H9 (cell line): ENCODE results near the gene MGA. TPM values are rescaled to one million over a fixed set of nuclear protein-coding genes. Genes with fewer than 3 reads are reported as not detected.

Experiments
- DNase-seq: peaks from one replicate; pipeline ENCODE4 v3.0.0-alpha.2; 2017
- H2AFZ ChIP-seq: one replicate; pipeline ENCODE4 v1.6.1; 2013; ENCODE audit warnings: mild to moderate bottlenecking, low read length, control low read depth, moderate library complexity
- H2AK5ac ChIP-seq: 2 replicates; pipeline ENCODE4 v1.6.1; 2013; ENCODE audit warnings: low read length, control low read depth, mixed read lengths; ENCODE audit not compliant: insufficient read length
- H2BK120ac ChIP-seq: one replicate; pipeline ENCODE4 v1.6.1; 2013; ENCODE audit warnings: low read depth, mild to moderate bottlenecking, low read length, control low read depth, inconsistent platforms; ENCODE audit not compliant: poor library complexity, severe bottlenecking
- H2BK12ac ChIP-seq: 2 replicates; pipeline ENCODE4 v1.6.1; 2013; ENCODE audit warnings: low read length, control low read depth, mixed read lengths, low read depth; ENCODE audit not compliant: insufficient read length
- H2BK15ac ChIP-seq: 2 replicates; pipeline ENCODE4 v1.6.1; 2013; ENCODE audit warnings: low read depth, low read length, control low read depth
- H2BK20ac ChIP-seq: one replicate; pipeline ENCODE4 v1.6.1; 2013; ENCODE audit warnings: low read depth, mild to moderate bottlenecking, low read length, control low read depth, inconsistent platforms; ENCODE audit not compliant: poor library complexity, severe bottlenecking
- H2BK5ac ChIP-seq: 2 replicates; pipeline ENCODE4 v1.6.1; 2013; ENCODE audit warnings: low read length, control low read depth, mixed read lengths; ENCODE audit not compliant: insufficient read length
- H3K14ac ChIP-seq: 2 replicates; pipeline ENCODE4 v1.6.1; 2013; ENCODE audit warnings: low read length, control low read depth; ENCODE audit not compliant: insufficient read depth
- H3K18ac ChIP-seq: 2 replicates; pipeline ENCODE4 v1.6.1; 2013; ENCODE audit warnings: low read depth, mild to moderate bottlenecking, mixed read lengths, low read length, control low read depth; ENCODE audit not compliant: insufficient read length
- H3K23ac ChIP-seq: 2 replicates; pipeline ENCODE4 v1.6.1; 2013; ENCODE audit warnings: low read length, control low read depth, mixed read lengths, low read depth; ENCODE audit not compliant: insufficient read length
- H3K23me2 ChIP-seq: 2 replicates; pipeline ENCODE4 v1.6.1; 2013; ENCODE audit warnings: low read depth, mild to moderate bottlenecking, mixed read lengths, low read length, control low read depth; ENCODE audit not compliant: insufficient read length, poor library complexity, severe bottlenecking
- H3K27ac ChIP-seq: 2 replicates; pipeline ENCODE4 v1.5.1; 2013; ENCODE audit warnings: low read length, control low read depth, mixed read lengths, low read depth; ENCODE audit not compliant: insufficient read length
- H3K27me3 ChIP-seq: 2 replicates; pipeline ENCODE4 v1.6.1; 2013; ENCODE audit warnings: low read length, control low read depth, inconsistent platforms; ENCODE audit not compliant: insufficient read depth
- H3K4ac ChIP-seq: 2 replicates; pipeline ENCODE4 v1.6.1; 2013; ENCODE audit warnings: low read depth, mild to moderate bottlenecking, control low read depth, inconsistent platforms, low read length, moderate library complexity
- H3K4me1 ChIP-seq: 2 replicates; pipeline ENCODE4 v1.6.1; 2013; ENCODE audit warnings: low read length, control low read depth, inconsistent platforms; ENCODE audit not compliant: insufficient read depth
- H3K4me2 ChIP-seq: 2 replicates; pipeline ENCODE4 v1.6.1; 2013; ENCODE audit warnings: low read length, control low read depth, mixed read lengths; ENCODE audit not compliant: insufficient read length, insufficient read depth
- H3K56ac ChIP-seq: 2 replicates; pipeline ENCODE4 v1.6.1; 2013; ENCODE audit warnings: low read depth, mild to moderate bottlenecking, mixed read lengths, low read length, control low read depth; ENCODE audit not compliant: insufficient read length
- H3K79me1 ChIP-seq: 2 replicates; pipeline ENCODE4 v1.6.1; 2013; ENCODE audit warnings: low read depth, mild to moderate bottlenecking, moderate library complexity, low read length, control low read depth, inconsistent platforms; ENCODE audit not compliant: insufficient read depth, poor library complexity, severe bottlenecking
- H3K79me2 ChIP-seq: 2 replicates; pipeline ENCODE4 v1.6.1; 2013; ENCODE audit warnings: low read length, control low read depth, inconsistent platforms; ENCODE audit not compliant: insufficient read depth
- H3K9ac ChIP-seq: 2 replicates; pipeline ENCODE4 v1.6.1; 2013; ENCODE audit warnings: low read length, control low read depth, mixed read lengths; ENCODE audit not compliant: insufficient read length; ENCODE audit errors: extremely low read depth
- H3K9me3 ChIP-seq: one replicate; pipeline ENCODE4 v1.6.1; 2013; ENCODE audit warnings: low read depth, low read length, inconsistent platforms; ENCODE audit not compliant: control insufficient read depth
- H3T11ph ChIP-seq: one replicate; pipeline ENCODE4 v1.6.1; 2013; ENCODE audit warnings: mild to moderate bottlenecking, low read length, control low read depth, inconsistent platforms
- H4K20me1 ChIP-seq: one replicate; pipeline ENCODE4 v1.6.1; 2013; ENCODE audit not compliant: control insufficient read depth, insufficient read length, insufficient read depth
- H4K5ac ChIP-seq: 2 replicates; pipeline ENCODE4 v1.6.1; 2013; ENCODE audit warnings: low read depth, mild to moderate bottlenecking, mixed read lengths, low read length, control low read depth; ENCODE audit not compliant: insufficient read length
- H4K8ac ChIP-seq: replicated peaks from 2 replicates; pipeline ENCODE4 v1.6.1; 2013; ENCODE audit warnings: low read length, control low read depth, mixed read lengths, low read depth; ENCODE audit not compliant: insufficient read length
- H4K91ac ChIP-seq: 2 replicates; pipeline ENCODE4 v1.6.1; 2013; ENCODE audit warnings: low read depth, mild to moderate bottlenecking, moderate library complexity, mixed read lengths, low read length, control low read depth; ENCODE audit not compliant: insufficient read length
- H3K27ac Mint-ChIP-seq, 3 experiments: 2 replicates in 2 of 3; 3 replicates in 1 of 3; pipeline ENCODE4 v1.8.0; 2020 to 2021; ENCODE audit warnings: mixed read lengths in 3 of 3, mild to moderate bottlenecking in 1 of 3, moderate library complexity in 1 of 3
- H3K27me3 Mint-ChIP-seq: 2 replicates; pipeline ENCODE4 v1.8.0; 2021; ENCODE audit warnings: low read depth, mild to moderate bottlenecking, moderate library complexity, mixed read lengths
- H3K36me3 Mint-ChIP-seq, 3 experiments: 2 replicates in 2 of 3; 3 replicates in 1 of 3; pipeline ENCODE4 v1.8.0; 2020 to 2021; ENCODE audit warnings: low read depth in 3 of 3, mixed read lengths in 3 of 3; ENCODE audit not compliant: insufficient read depth in 1 of 3
- H3K4me1 Mint-ChIP-seq, 2 experiments: 2 replicates each; pipeline ENCODE4 v1.8.0; 2020; ENCODE audit warnings: mixed read lengths in 2 of 2
- H3K4me3 Mint-ChIP-seq, 2 experiments: 2 replicates in 1 of 2; 3 replicates in 1 of 2; pipeline ENCODE4 v1.8.0; 2020 to 2021; ENCODE audit warnings: mild to moderate bottlenecking in 2 of 2, mixed read lengths in 2 of 2, moderate library complexity in 1 of 2
- H3K9me3 Mint-ChIP-seq, 2 experiments: 2 replicates in 1 of 2; 3 replicates in 1 of 2; pipeline ENCODE4 v1.8.0; 2020; ENCODE audit warnings: mild to moderate bottlenecking in 2 of 2, mixed read lengths in 2 of 2, moderate library complexity in 1 of 2
- CTCF ChIP-seq: fragments of 200-600 bp; sonication (generic); conservative IDR thresholded peaks from 3 replicates; pipeline ENCODE4 v1.8.0; 2021; ENCODE audit warnings: antibody characterized with exemption, mild to moderate bottlenecking
- WGBS: extraction: QIAGEN DNeasy Blood & Tissue Kit; methylation state at CpG from one replicate; pipeline ENCODE4 v1.1.7; 2013; ENCODE audit warnings: missing lambda C conversion rate, low lambda C conversion rate, mixed read lengths; ENCODE audit not compliant: insufficient read length; ENCODE audit errors: extremely low coverage; 5-methylcytosine and 5-hydroxymethylcytosine counted together
- total RNA-seq: library from RNA; stranded (reverse); gene quantifications from 2 replicates; pipeline ENCODE4 v1.2.1, GENCODE V29; 2021

Gene MGA
- total RNA-seq, 1 experiment from 2014 or later, result 62.7 TPM

GRCh38 chr15:41661078-41661517 is 893 bp downstream of the MGA start:
- H3K36me3 Mint-ChIP-seq, result no peaks in the 10 kb centered on the region
- peak overlapping the region; percentile 18 to 94 (median 93); a peak in 4 of 7 replicates for H3K27ac Mint-ChIP-seq

More at GRCh38 chr15:41661078-41661517, 893 bp downstream of the MGA start:
- Mint-ChIP-seq H3K27me3 (peaks cover 44% of the 10 kb centered on the region), H3K4me1 (peaks cover 18 to 27% of the 10 kb centered on the region in 2 experiments), H3K4me3 (peak overlapping the region; percentile 85 to 91), H3K9me3 (peaks cover 0 to 2% of the 10 kb centered on the region in 2 experiments; a peak in 2 of 5 replicates)
- Histone ChIP-seq H3K27ac (no peak overlapping the region), H3K79me1 (peaks cover 6% of the 10 kb centered on the region), H3K14ac (no peak overlapping the region), H3K9ac (peak overlapping the region; percentile 23), H2AK5ac (no peak overlapping the region), H2BK20ac (no peak overlapping the region), H2BK5ac (no peak overlapping the region), H3K4ac (no peak overlapping the region), H3K79me2 (peaks cover 10% of the 10 kb centered on the region; the same call in 1 of the 2 replicates), H3T11ph (no peak overlapping the region), H3K56ac (no peak overlapping the region), H3K9me3 (no peaks in the 10 kb centered on the region), H3K4me2 (peak overlapping the region; percentile 81), H3K27me3 (peaks cover 4% of the 10 kb centered on the region; the same call in 1 of the 2 replicates), H3K23me2 (peaks cover 17% of the 10 kb centered on the region), H3K23ac (no peak overlapping the region), H4K20me1 (no peaks in the 10 kb centered on the region), H3K18ac (peak overlapping the region; percentile 75), H2BK120ac (no peak overlapping the region), H2AFZ (no peak overlapping the region), H3K4me1 (no peaks in the 10 kb centered on the region; the same call in 1 of the 2 replicates), H2BK12ac (no peak overlapping the region), H4K91ac (no peak overlapping the region), H4K5ac (no peak overlapping the region), H4K8ac (no peak overlapping the region), H2BK15ac (no peak overlapping the region)
- DNase-seq, result no peak
- no peak for TF ChIP-seq CTCF
- WGBS, result no CpG with 5 or more reads among the region's 9 CpGs
